Neural progenitor cell (in vitro differentiated cells): ENCODE results near the gene WRAP73. TPM values are rescaled to one million over a fixed set of nuclear protein-coding genes. Genes with fewer than 3 reads are reported as not detected.
A peak's percentile ranks its signal among the peaks of the same experiment; 100 is the strongest.

Experiments used
- DNase-seq: peaks from one replicate; pipeline ENCODE4 v3.0.0-alpha.2; 2016; ENCODE audit warnings: low spot score
- H2AFZ ChIP-seq: fragments of 200-600 bp; sonication (generic); replicated peaks from 2 replicates; pipeline ENCODE4 v1.6.1; 2016; ENCODE audit warnings: antibody characterized with exemption
- H3F3A ChIP-seq: fragments of 200-600 bp; sonication (generic); 2 replicates; pipeline ENCODE4 v1.6.1; 2016; ENCODE audit warnings: antibody characterized with exemption, low read depth
- H3K27ac ChIP-seq: fragments of 200-600 bp; sonication (generic); 2 replicates; pipeline ENCODE4 v1.5.1; 2016; ENCODE audit warnings: mild to moderate bottlenecking
- H3K27me3 ChIP-seq: fragments of 200-600 bp; sonication (generic); 2 replicates; pipeline ENCODE4 v1.6.1; 2016; ENCODE audit warnings: mild to moderate bottlenecking, moderate library complexity
- H3K36me3 ChIP-seq: fragments of 200-600 bp; sonication (generic); 2 replicates; pipeline ENCODE4 v1.5.1; 2016
- H3K4me1 ChIP-seq: fragments of 200-600 bp; sonication (generic); 2 replicates; pipeline ENCODE4 v1.6.1; 2016; ENCODE audit warnings: mixed run types
- H3K4me2 ChIP-seq: fragments of 200-600 bp; sonication (generic); 2 replicates; pipeline ENCODE4 v1.6.1; 2016
- H3K4me3 ChIP-seq: fragments of 200-600 bp; sonication (generic); 2 replicates; pipeline ENCODE4 v1.5.1; 2016
- H3K79me2 ChIP-seq: fragments of 200-600 bp; sonication (generic); 2 replicates; pipeline ENCODE4 v1.6.1; 2016; ENCODE audit warnings: low read depth
- H3K9ac ChIP-seq: fragments of 200-600 bp; sonication (generic); 2 replicates; pipeline ENCODE4 v1.6.1; 2016
- H3K9me3 ChIP-seq: fragments of 200-600 bp; sonication (generic); 2 replicates; pipeline ENCODE4 v1.5.1; 2016; ENCODE audit warnings: low read depth
- H4K20me1 ChIP-seq: fragments of 200-600 bp; sonication (generic); 2 replicates; pipeline ENCODE4 v1.6.1; 2016; ENCODE audit warnings: low read depth
- H3K27ac Mint-ChIP-seq: 3 replicates; pipeline ENCODE4 v1.8.0; 2021; ENCODE audit warnings: mixed read lengths
- H3K27me3 Mint-ChIP-seq: 2 replicates; pipeline ENCODE4 v1.8.0; 2022; ENCODE audit warnings: low read depth, mild to moderate bottlenecking, inconsistent platforms, moderate library complexity, mixed read lengths; ENCODE audit not compliant: insufficient read depth
- H3K36me3 Mint-ChIP-seq: 3 replicates; pipeline ENCODE4 v1.8.0; 2021; ENCODE audit warnings: mixed read lengths
- H3K4me1 Mint-ChIP-seq: 3 replicates; pipeline ENCODE4 v1.8.0; 2021; ENCODE audit warnings: mixed read lengths
- H3K4me3 Mint-ChIP-seq: 3 replicates; pipeline ENCODE4 v1.8.0; 2021; ENCODE audit warnings: mild to moderate bottlenecking, moderate library complexity, mixed read lengths
- H3K9me3 Mint-ChIP-seq: 3 replicates; pipeline ENCODE4 v1.8.0; 2020; ENCODE audit warnings: mixed read lengths
- EZH2 ChIP-seq: fragments of 200-600 bp; sonication (generic); IDR thresholded peaks from 2 replicates; pipeline ENCODE4 v1.6.1; 2017; ENCODE audit warnings: antibody characterized with exemption, mild to moderate bottlenecking, moderate library complexity
- EZH2phosphoT487 ChIP-seq: fragments of 200-600 bp; sonication (generic); IDR thresholded peaks from 2 replicates; pipeline ENCODE4 v1.6.1; 2017; ENCODE audit warnings: antibody characterized with exemption
- total RNA-seq: library from RNA; depleted of rRNA; stranded (reverse); fragments of >200 nt; gene quantifications from 2 replicates; pipeline ENCODE4 v1.2.3, GENCODE V29; 2015; ENCODE audit warnings: low replicate concordance
- TF ChIP-seq, protein P1 (sequence below): fragments of 200-600 bp; sonication (generic); IDR thresholded peaks from 2 replicates; pipeline ENCODE4 v1.5.1; 2017; ENCODE audit warnings: antibody characterized with exemption, mild to moderate bottlenecking

Gene WRAP73
- total RNA-seq, 1 donor from 2014 or later: 12.0 TPM

DNA sequence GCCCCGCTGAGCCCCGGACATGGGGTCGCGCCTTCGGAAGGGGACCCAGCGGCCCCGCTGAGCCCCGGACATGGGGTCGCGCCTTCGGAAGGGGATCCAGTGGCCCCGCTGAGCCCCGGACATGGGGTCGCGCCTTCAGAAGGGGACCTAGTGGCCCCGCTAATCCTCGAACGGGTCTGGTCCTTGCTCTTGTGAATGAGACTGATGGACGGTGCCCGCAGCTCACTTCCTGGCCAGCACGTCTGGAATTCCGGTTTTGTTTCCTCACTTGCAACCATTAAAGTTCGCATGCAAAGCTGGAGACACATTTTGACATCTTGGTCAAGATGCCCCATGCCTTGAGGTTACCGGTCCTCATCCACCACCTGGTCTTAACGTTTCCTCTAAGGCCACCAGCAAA, 5.6 kb downstream of the WRAP73 start:
- no peaks in the 10 kb centered on the region for H3K36me3 ChIP-seq
- TF ChIP-seq EZH2phosphoT487 (no peak), EZH2 (no peak)
- TF ChIP-seq, protein P1, sequence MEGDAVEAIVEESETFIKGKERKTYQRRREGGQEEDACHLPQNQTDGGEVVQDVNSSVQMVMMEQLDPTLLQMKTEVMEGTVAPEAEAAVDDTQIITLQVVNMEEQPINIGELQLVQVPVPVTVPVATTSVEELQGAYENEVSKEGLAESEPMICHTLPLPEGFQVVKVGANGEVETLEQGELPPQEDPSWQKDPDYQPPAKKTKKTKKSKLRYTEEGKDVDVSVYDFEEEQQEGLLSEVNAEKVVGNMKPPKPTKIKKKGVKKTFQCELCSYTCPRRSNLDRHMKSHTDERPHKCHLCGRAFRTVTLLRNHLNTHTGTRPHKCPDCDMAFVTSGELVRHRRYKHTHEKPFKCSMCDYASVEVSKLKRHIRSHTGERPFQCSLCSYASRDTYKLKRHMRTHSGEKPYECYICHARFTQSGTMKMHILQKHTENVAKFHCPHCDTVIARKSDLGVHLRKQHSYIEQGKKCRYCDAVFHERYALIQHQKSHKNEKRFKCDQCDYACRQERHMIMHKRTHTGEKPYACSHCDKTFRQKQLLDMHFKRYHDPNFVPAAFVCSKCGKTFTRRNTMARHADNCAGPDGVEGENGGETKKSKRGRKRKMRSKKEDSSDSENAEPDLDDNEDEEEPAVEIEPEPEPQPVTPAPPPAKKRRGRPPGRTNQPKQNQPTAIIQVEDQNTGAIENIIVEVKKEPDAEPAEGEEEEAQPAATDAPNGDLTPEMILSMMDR: no peak
- H3F3A ChIP-seq: peaks cover 6% of the 10 kb centered on the region

DNA sequence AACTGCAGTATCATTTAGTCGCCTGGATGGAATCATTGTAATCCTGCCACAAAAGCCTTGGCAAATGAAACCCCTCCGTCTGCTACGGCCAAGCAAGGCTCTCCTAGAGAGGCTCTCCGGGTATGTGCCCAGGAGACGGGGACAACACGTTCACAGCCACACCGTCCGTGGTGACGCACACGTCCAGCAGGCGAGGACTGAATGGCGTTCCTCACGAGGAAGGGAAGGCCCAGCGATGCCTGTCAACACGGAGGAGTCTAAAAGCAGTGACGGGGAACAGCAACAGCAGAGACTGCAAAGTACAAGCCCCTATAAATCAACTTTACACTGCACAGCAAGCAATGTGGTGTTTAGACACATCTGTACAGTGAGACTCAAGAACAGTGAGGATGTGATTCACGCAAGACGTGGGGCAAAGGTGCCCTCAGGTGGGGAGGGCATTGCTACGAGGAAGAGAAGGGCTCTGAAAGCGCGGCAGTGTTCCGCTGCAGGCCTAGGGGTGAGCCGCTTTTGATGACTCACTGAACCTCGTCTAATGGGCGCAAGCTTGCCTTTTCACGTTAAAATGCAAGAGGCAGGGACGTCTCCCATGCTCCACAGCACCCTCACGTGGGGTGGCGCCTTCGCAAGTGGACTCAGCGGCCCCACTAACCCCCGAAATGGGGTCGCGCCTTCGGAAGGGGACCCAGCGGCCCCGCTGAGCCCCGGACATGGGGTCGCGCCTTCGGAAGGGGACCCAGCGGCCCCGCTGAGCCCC, 6.8 kb downstream of the WRAP73 start:
- Mint-ChIP-seq H3K4me1 (no peaks in the 10 kb centered on the region), H3K9me3 (no peaks in the 10 kb centered on the region), H3K36me3 (peaks cover 13% of the 10 kb centered on the region), H3K27ac (no peak overlapping the region), H3K4me3 (no peak overlapping the region), H3K27me3 (peaks cover 2% of the 10 kb centered on the region)
- Histone ChIP-seq H3K4me2 (no peak overlapping the region), H3F3A (no peaks in the 10 kb centered on the region), H3K9ac (no peak overlapping the region), H3K4me3 (no peak overlapping the region), H4K20me1 (peaks cover 7% of the 10 kb centered on the region), H3K27ac (no peak overlapping the region), H3K79me2 (no peaks in the 10 kb centered on the region), H2AFZ (no peak overlapping the region), H3K36me3 (no peaks in the 10 kb centered on the region), H3K9me3 (no peaks in the 10 kb centered on the region), H3K27me3 (no peaks in the 10 kb centered on the region), H3K4me1 (no peaks in the 10 kb centered on the region)
- DNase-seq: no peak
- TF ChIP-seq EZH2phosphoT487 (no peak), EZH2 (no peak)
- TF ChIP-seq, protein P1: no peak

More for the DNA sequence above, 5.6 kb downstream of the WRAP73 start:
- H3K27ac ChIP-seq: no peak overlapping the region
- H2AFZ ChIP-seq: no peak overlapping the region
- H3K4me2 ChIP-seq: no peak overlapping the region
- H4K20me1 ChIP-seq: peaks cover 16% of the 10 kb centered on the region
- Mint-ChIP-seq H3K4me1 (peaks cover 9% of the 10 kb centered on the region), H3K9me3 (no peaks in the 10 kb centered on the region), H3K27ac (no peak overlapping the region), H3K36me3 (peaks cover 13% of the 10 kb centered on the region), H3K4me3 (no peak overlapping the region), H3K27me3 (peaks cover 2% of the 10 kb centered on the region)
- peaks cover 3% of the 10 kb centered on the region for H3K4me1 ChIP-seq
- no peak overlapping the region for H3K9ac ChIP-seq
- no peaks in the 10 kb centered on the region for H3K9me3 ChIP-seq
- peaks cover 8% of the 10 kb centered on the region for H3K79me2 ChIP-seq
- H3K27me3 ChIP-seq: no peaks in the 10 kb centered on the region
- H3K4me3 ChIP-seq: no peak overlapping the region
- DNase-seq: no peak

DNA sequence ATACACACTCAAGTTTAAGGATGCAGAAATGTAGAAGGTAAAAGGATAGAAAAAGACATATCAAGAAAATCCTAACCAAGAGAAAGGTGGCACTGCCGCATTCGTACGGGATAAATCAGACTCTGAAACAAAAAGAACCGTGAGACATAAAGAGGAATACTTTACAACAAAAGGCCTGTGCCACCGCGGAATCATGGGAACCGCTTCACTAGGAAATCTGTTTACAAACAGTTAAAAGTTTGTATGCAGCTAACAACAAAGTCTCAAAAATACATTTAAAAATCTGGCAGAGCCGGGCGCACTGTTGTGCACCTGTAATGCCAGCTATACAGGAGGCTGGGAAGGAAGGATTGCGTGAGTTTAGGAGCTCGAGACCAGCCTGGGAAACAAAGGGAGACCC, 8.1 kb downstream of the WRAP73 start:
- H3K27ac Mint-ChIP-seq: peak overlapping the region; percentile 36
- Histone ChIP-seq H3K4me1 (no peaks in the 10 kb centered on the region), H3K4me3 (no peak overlapping the region), H3K4me2 (no peak overlapping the region), H3F3A (no peaks in the 10 kb centered on the region), H3K9me3 (no peaks in the 10 kb centered on the region), H3K79me2 (no peaks in the 10 kb centered on the region), H2AFZ (no peak overlapping the region), H3K27ac (no peak overlapping the region), H4K20me1 (peaks cover 7% of the 10 kb centered on the region), H3K36me3 (no peaks in the 10 kb centered on the region), H3K9ac (no peak overlapping the region), H3K27me3 (no peaks in the 10 kb centered on the region)
- DNase-seq: no peak
- H3K9me3 Mint-ChIP-seq: no peaks in the 10 kb centered on the region
- H3K36me3 Mint-ChIP-seq: peaks cover 16% of the 10 kb centered on the region
- TF ChIP-seq, protein P1: no peak
- TF ChIP-seq EZH2: no peak
- TF ChIP-seq EZH2phosphoT487: no peak
- H3K4me3 Mint-ChIP-seq: no peak overlapping the region
- H3K4me1 Mint-ChIP-seq: no peaks in the 10 kb centered on the region
- H3K27me3 Mint-ChIP-seq: peaks cover 2% of the 10 kb centered on the region
